Activated T-cell treated with anti-CD3 and anti-CD28 coated beads, Interleukin-2, amount 50 U/mL, for 24 hours (primary cell): Measurements from ENCODE around the gene NELFA.
"Not testable (repeated sequence)": the region's sequence is repeated elsewhere in the genome, so short reads cannot be mapped to it uniquely, and the experiment has no call there.

ENCODE experiments used
- DNase-seq: peaks from one replicate; pipeline ENCODE4 v3.0.0-alpha.2; 2020
- H3K27ac Mint-ChIP-seq: 2 replicates; pipeline ENCODE4 v1.8.0; 2020; ENCODE audit warnings: mild to moderate bottlenecking, mixed read lengths
- H3K27me3 Mint-ChIP-seq: 2 replicates; pipeline ENCODE4 v1.8.0; 2020; ENCODE audit warnings: mixed read lengths
- H3K36me3 Mint-ChIP-seq: 2 replicates; pipeline ENCODE4 v1.8.0; 2020; ENCODE audit warnings: low read depth, mixed read lengths
- H3K4me1 Mint-ChIP-seq: 2 replicates; pipeline ENCODE4 v1.8.0; 2020; ENCODE audit warnings: low read depth, mixed read lengths
- H3K4me3 Mint-ChIP-seq: 2 replicates; pipeline ENCODE4 v1.8.0; 2020; ENCODE audit warnings: mild to moderate bottlenecking, moderate library complexity, mixed read lengths
- H3K9me3 Mint-ChIP-seq: 2 replicates; pipeline ENCODE4 v1.8.0; 2020; ENCODE audit warnings: mixed read lengths

Gene NELFA

DNA sequence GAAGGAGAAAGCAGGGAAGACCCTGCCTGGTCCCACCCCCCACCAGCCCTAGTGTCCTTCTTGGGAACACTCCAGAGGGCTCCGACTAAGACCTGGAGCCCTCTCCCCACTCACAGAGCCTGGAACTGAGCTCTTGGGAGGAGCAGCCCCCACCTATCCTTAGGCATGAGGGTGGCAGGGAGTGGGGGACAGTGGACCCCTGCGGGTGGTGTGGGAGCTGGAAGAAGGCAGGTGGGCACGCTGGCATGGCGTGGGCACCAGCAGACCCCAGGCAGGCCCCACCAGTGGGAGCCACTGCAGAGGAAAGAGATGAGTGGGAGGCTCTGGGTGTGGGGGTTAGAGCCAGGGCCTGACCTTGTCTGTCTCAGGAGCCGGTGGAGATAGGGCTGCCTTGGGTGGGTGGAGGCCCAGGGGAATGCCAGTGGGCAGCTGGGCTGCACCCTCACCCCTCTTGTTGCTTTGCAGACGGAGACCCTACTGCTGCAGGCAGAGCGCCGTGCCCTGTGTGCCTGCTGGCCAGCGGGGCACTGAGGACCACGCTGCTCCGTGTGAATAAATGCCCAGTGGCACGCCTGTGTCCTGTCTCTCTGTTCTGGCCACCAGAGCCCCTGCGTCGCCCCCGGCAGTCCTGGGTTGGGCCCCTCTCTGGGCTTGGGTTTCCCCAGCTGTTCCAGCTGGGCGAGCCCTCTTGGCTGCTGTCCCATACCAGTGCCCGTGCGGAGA lies 34.8 kb upstream of the NELFA start:
- no peaks in the 10 kb centered on the region for H3K36me3 Mint-ChIP-seq
- no peak overlapping the region for H3K27ac Mint-ChIP-seq
- H3K27me3 Mint-ChIP-seq, result peaks cover 40% of the 10 kb centered on the region
- no peaks in the 10 kb centered on the region for H3K9me3 Mint-ChIP-seq
- H3K4me1 Mint-ChIP-seq, result peaks cover 8% of the 10 kb centered on the region
- no peak for DNase-seq
- no peak overlapping the region for H3K4me3 Mint-ChIP-seq

DNA sequence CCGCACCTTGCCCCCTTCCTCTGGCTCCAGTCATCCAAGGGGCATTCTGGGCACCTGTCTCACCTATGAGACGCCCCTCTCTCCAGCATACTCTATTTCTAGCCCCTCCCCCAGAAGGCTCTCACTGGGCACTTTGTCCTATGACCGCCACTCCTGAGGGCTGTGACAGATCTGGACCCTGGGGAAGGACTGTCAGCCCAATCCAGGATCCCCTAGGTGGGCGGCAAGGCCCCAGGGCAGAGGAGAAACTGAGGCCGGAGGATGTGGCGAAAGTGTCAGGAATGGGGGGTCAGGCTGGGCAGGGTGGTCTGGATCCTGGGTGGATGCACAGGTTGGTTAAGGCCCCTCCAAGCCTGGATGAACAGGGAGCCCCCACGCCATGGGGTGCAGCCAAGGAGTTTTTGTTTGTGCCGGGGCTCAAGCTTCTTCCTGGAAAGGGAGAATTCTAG lies 34.2 kb upstream of the NELFA start:
- H3K4me3 Mint-ChIP-seq, result peak overlapping the region; percentile 68
- DNase-seq, result no peak
- no peak overlapping the region for H3K27ac Mint-ChIP-seq
- peaks cover 8% of the 10 kb centered on the region for H3K4me1 Mint-ChIP-seq
- peaks cover 35% of the 10 kb centered on the region for H3K27me3 Mint-ChIP-seq
- H3K36me3 Mint-ChIP-seq, result no peaks in the 10 kb centered on the region
- no peaks in the 10 kb centered on the region for H3K9me3 Mint-ChIP-seq

DNA sequence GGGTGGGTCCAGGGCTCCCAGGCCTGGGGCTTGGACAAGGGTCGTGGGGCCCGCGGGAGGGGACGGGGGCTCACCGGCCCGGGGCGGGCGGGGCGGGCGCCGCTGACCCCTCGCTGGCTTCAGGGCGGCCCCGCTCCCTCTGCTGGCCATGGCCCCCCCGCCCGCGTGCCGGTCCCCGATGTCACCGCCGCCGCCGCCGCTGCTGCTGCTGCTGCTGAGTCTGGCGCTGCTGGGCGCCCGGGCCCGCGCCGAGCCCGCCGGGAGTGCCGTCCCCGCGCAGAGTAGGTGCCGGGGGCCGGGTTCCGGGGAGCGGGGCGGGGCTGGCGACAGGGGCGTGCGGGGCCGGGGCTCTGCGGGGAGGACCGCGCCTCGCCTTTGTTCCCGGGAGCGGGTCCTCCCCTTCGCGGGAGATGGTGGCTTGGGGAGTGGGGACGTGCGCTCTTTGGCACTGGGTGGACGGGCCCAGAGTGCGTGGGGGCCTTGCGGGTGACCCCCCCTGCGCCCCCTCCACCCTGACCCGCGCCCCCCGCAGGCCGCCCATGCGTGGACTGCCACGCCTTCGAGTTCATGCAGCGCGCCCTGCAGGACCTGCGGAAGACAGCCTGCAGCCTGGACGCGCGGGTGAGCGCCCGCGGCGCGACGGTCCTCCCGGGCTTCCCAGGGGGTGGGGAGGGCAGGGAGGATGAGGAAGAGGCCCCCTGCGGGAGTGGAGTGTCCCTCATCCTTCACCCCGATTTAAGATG lies 33.6 kb upstream of the NELFA start:
- Mint-ChIP-seq H3K27ac (no peak overlapping the region), H3K9me3 (no peaks in the 10 kb centered on the region), H3K4me3 (peak overlapping the region; percentile 83), H3K36me3 (no peaks in the 10 kb centered on the region), H3K27me3 (peaks cover 30% of the 10 kb centered on the region), H3K4me1 (peaks cover 8% of the 10 kb centered on the region)
- DNase-seq, result peak; percentile 64

DNA sequence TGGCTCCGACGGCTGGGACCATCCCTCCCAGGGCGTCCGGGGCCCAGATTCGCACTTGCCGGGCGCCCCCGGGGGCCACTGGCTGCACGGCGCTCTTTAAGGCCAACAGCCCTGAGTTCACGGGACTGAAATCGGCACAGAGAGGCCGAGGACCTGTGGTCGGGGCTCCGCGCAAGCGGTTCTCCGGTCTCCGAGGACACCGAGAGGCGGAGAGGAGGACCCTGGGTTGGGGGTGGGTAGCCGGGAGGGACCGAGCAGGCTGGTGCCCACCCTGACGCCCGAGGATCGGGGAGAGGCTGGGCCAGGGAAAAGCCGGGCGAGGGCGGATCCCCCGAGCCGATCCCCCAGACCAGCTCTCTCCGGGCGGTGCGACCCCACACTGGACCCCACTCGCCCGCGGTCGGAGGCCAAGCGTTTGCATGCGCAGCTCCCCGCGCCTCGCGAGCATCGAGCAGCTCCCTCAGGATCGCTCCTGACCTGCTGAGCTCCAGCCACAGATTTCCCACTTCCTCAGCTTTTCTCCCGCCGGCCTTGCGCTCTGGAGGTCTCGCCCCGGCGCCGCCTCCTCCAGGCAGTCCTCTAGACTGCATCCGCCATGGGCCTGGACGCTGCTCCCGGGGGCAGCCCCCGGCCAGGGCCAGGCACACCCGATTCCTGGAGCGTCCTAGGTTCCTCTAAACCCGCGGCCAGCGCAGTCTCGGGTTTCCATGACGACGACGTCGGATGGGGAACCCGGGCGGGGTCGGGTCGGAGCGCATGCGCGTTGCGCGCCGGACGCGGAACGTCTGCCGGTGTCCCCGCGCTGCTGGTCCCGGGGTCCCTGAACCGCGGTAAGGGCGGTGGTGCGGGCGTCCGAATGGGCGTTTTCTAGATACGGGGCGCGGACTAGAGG lies 32.7 kb upstream of the NELFA start:
- Mint-ChIP-seq H3K27me3 (peaks cover 30% of the 10 kb centered on the region), H3K36me3 (no peaks in the 10 kb centered on the region), H3K27ac (peak overlapping the region; percentile 71), H3K9me3 (no peaks in the 10 kb centered on the region), H3K4me1 (peaks cover 8% of the 10 kb centered on the region), H3K4me3 (peak overlapping the region; percentile 83)
- DNase-seq, result peak; percentile 91

DNA sequence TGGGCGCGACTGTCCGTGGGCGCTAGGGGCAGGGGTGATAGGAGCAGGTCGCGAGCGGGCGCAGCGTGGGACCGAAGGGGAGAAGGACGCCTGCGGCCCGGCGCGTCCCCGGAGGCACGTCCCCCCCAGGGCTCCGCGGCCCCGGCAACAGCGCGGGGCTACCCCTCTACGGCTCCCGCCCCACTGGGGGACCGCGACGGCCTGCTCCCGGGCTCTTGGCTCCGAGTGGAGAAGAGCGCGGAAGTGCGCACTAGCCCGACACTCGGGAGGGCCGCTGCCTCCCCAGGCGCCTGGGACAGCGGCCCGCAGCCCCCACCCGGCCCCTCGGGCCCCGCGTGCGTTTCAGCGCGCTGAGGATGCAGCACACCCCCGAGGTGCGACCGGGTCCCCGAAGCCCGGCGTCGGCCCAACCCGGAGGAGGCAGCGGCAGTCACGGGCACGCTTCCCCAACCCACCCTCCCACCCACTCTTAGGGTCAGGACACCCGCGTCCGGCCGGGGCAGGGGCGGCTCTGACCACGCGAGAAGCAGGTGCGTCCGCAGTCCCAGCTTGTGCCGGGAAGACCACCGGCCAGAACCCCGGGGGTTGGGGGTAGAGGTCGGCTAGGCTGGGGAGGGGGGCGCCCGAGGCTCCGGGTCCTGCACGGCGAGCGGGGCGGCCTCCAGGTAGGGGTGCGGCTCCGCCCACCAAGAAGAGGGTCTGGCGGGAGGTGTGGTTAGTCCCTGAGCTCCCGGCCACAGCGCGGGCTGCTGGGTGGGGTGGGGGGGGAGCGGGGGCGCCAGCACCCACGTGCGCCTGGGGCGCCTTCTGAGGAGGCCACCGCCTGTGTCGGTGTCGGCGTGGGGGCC lies 31.8 kb upstream of the NELFA start:
- no peaks in the 10 kb centered on the region for H3K36me3 Mint-ChIP-seq
- H3K27ac Mint-ChIP-seq, result no peak overlapping the region
- DNase-seq, result no peak
- no peaks in the 10 kb centered on the region for H3K9me3 Mint-ChIP-seq
- peaks cover 8% of the 10 kb centered on the region for H3K4me1 Mint-ChIP-seq
- peaks cover 24% of the 10 kb centered on the region for H3K27me3 Mint-ChIP-seq
- H3K4me3 Mint-ChIP-seq, result peak overlapping the region; percentile 53

DNA sequence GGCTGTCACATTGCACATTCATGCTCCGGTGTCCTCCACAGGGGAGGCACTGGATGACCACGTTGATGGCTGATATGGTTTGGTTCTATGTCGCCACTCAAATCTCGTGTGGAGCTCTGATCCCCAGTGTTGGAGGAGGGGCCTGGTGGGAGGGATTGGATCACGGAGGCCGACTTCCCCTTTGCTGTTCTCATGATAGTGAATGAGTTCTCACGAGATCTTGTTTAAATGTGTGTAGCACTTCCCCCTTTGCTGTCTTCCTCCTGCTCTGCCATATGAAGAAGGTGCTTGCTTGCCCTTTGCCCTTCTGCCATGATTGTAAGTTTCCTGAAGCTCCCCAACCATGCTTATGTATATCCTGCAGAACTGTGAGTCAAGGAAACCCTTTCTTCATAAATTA lies 28.1 kb upstream of the NELFA start:
- Mint-ChIP-seq H3K27me3 (peaks cover 40% of the 10 kb centered on the region), H3K4me3 (no peak overlapping the region), H3K4me1 (peaks cover 4% of the 10 kb centered on the region), H3K27ac (no peak overlapping the region), H3K9me3 (no peaks in the 10 kb centered on the region), H3K36me3 (no peaks in the 10 kb centered on the region)
- no peak for DNase-seq

DNA sequence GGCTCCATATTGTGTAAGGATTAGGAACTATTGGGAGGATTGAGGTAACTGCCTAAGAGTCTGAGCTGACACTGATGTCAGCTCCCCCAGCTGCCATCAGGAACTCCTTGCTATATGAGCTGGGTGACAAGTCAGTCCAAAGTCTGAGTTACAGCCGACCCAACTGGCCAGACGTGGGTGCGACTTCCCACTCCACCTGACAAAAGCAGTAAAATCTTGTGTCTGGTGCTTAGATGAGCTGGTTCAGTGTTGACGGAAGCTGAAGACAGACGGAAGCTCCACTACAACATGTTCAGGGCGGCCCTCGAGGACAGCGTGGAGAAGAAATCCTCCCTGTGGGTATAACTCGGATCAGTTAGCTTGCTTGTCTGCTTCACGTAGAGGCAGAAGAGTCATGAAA lies 27.6 kb upstream of the NELFA start:
- Mint-ChIP-seq H3K27ac (no peak overlapping the region), H3K4me3 (no peak overlapping the region), H3K4me1 (peaks cover 2% of the 10 kb centered on the region), H3K27me3 (peaks cover 37% of the 10 kb centered on the region), H3K9me3 (no peaks in the 10 kb centered on the region), H3K36me3 (no peaks in the 10 kb centered on the region)
- no peak for DNase-seq

DNA sequence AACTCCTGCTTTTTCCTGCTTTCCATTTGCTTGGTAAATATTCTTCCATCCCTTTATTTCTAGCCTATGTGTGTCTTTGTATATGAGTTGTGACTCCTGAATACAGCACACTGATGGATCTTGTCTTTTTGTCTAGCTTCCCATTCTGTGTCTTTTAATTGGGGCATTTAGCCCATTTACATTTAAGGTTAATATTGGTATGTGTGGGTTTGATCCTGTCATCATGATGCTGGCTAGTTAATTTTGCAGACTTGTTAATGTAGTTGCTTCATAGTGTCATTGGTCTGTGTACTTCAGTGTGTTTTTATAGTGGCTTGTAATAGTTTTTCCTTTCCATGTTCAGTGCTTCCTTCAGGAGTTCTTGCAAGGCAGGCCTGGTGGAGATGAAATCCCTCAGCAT lies 22.4 kb upstream of the NELFA start:
- not testable (repeated sequence) for DNase-seq, H3K9me3 Mint-ChIP-seq, H3K36me3 Mint-ChIP-seq, H3K4me3 Mint-ChIP-seq, H3K27ac Mint-ChIP-seq, H3K4me1 Mint-ChIP-seq
- H3K27me3 Mint-ChIP-seq, result peaks cover 35% of the 10 kb centered on the region

DNA sequence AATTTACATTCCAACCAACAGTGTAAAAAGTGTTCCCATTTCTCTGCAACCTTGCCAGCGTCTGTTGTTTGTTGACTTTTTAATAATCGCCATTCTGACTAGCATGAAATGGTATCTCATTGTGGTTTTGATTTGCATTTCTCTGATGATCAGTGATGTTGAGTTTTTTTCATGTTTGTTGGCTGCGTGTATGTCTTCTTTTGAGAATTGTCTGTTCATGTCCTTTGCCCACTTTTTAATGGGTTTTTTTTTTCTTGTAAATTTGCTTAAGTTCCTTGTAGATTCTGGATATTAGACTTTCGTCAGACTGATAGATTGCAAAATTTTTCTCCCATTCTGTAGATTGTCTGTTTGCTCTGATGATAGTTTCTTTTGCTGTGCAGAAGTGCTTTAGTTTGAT lies 18.3 kb upstream of the NELFA start:
- not testable (repeated sequence) for DNase-seq, H3K27ac Mint-ChIP-seq, H3K4me3 Mint-ChIP-seq, H3K4me1 Mint-ChIP-seq, H3K36me3 Mint-ChIP-seq, H3K9me3 Mint-ChIP-seq
- H3K27me3 Mint-ChIP-seq, result peaks cover 34% of the 10 kb centered on the region

DNA sequence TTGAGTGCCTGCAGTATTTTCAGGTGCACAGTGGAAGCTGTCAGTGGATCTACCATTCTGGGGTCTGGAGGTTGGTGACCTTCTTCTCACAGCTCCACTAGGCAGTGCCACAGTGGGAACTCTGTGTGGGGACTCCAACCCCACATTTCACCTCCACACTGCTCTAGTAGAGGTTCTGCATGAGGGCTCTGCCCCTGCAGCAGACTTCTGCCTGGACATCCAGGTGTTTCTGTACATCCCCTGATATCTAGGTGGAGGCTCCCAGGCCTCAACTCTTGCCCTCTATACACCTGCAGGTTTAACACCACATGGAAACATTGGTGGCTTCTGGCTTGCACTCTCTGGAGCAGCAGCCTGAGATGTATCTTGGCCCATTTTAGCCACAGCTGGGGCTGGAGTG lies 17.0 kb upstream of the NELFA start:
- Mint-ChIP-seq H3K4me1 (no peaks in the 10 kb centered on the region), H3K27me3 (peaks cover 40% of the 10 kb centered on the region), H3K4me3 (no peak overlapping the region), H3K9me3 (no peaks in the 10 kb centered on the region), H3K36me3 (no peaks in the 10 kb centered on the region), H3K27ac (no peak overlapping the region)
- DNase-seq, result no peak

DNA sequence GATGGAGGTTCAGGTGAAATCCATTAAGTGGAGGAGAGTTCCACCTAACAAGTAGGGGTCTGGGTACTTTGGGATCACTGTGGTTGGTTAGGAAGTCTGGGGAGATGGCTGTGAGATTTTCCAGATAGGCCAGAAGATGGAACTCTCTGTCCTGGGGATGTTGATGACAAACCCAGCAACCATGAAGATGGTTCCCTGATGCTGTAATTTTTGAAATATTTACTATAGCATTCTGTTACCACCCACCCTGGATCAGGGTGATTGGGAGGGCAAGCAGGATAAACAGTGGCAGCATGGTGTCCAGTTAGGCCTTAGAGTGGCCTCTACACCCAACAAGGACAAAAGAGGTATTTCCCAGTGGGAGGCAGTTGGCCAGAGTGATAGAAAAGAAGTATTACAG lies 15.9 kb upstream of the NELFA start:
- Mint-ChIP-seq H3K36me3 (no peaks in the 10 kb centered on the region), H3K4me3 (no peak overlapping the region), H3K27ac (no peak overlapping the region), H3K9me3 (no peaks in the 10 kb centered on the region), H3K4me1 (no peaks in the 10 kb centered on the region), H3K27me3 (peaks cover 38% of the 10 kb centered on the region)
- DNase-seq, result no peak

DNA sequence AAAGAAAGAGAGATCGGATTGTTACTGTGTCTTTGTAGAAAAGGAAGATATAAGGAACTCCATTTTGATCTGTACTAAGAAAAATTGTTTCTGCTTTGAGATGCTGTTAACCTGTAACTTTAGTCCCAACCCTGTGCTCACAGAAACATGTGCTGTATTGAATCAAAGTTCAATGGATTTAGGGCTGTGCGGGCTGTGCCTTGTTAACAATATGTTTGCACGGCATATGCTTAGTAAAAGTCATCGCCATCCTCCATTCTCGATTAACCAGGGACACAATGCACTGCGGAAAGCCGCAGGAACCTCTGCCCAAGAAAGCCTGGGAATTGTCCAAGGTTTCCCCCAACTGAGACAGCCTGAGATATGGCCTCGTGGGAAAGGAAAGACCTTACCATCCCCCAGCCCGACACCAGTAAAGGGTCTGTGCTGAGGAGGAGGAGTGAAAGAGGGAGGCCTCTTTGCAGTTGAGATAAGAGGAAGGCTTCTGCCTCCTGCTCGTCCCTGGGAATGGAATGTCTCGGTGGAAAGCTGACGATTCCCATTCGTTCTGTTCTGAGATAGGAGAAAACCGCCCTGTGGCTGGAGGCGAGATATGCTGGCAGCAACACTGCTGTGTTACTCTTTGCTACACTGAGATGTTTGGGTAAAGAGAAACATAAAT lies 12.7 kb upstream of the NELFA start:
- H3K4me3 Mint-ChIP-seq, H3K4me1 Mint-ChIP-seq: not testable (repeated sequence)

DNA sequence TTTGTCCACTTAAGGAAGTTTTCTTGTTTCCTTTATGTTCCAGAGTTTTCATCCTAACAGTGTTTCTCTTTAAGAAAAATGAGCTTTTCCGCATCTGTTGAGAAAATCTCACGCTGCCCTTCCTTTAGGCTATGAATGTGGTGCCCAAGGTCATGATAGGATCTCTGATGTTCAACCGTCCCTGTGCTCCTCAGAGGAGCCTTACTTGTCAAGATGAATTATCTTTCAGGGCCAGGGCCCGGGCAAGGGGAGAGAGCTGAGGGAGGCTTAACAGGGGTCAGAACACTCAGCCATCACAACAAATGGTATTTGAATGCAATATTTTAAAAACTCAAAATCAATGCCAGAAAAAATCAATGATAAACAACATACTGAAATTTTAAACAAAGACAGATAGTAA lies 6.2 kb upstream of the NELFA start:
- Mint-ChIP-seq H3K9me3 (no peaks in the 10 kb centered on the region), H3K27ac (no peak overlapping the region), H3K36me3 (no peaks in the 10 kb centered on the region), H3K4me3 (no peak overlapping the region), H3K27me3 (peaks cover 18% of the 10 kb centered on the region), H3K4me1 (peaks cover 6% of the 10 kb centered on the region)
- no peak for DNase-seq

More for the DNA sequence above, 12.7 kb upstream of the NELFA start:
- H3K27me3 Mint-ChIP-seq, result peaks cover 48% of the 10 kb centered on the region
- not testable (repeated sequence) for H3K9me3 Mint-ChIP-seq, H3K36me3 Mint-ChIP-seq, DNase-seq, H3K27ac Mint-ChIP-seq
